Stimulated activated CD8-positive, alpha-beta memory T cell treated with anti-CD3 and anti-CD28 coated beads, Interleukin-4, amount 100 ng/mL, for 48 hours (primary cell): ENCODE data around the gene THBS2.

ENCODE experiments used
- DNase-seq: peaks from one replicate; pipeline ENCODE4 v3.0.0-alpha.2; 2020

Gene THBS2

GRCh38 chr6:169177516-169178166 is 76.0 kb downstream of the THBS2 start:
- DNase-seq: no peak

- DNase-seq: no peak
These were observed 77.2 kb downstream of the THBS2 start for GRCh38 chr6:169176361-169176991.

- DNase-seq: no peak
These were observed 78.2 kb downstream of the THBS2 start for GRCh38 chr6:169175360-169175887.

- DNase-seq: no peak
These were observed 78.9 kb downstream of the THBS2 start for GRCh38 chr6:169174516-169175359.

GRCh38 chr6:169173532-169174268 is 79.9 kb downstream of the THBS2 start:
- DNase-seq: no peak

GRCh38 chr6:169172946-169173345 is 80.7 kb downstream of the THBS2 start:
- no peak for DNase-seq

- DNase-seq: no peak
These were observed 81.2 kb downstream of the THBS2 start for GRCh38 chr6:169172456-169172855.

- no peak for DNase-seq
These were observed 81.7 kb downstream of the THBS2 start for GRCh38 chr6:169171951-169172350.

- DNase-seq: no peak
These were observed 82.6 kb downstream of the THBS2 start for GRCh38 chr6:169171016-169171415.

- no peak for DNase-seq
These were observed 83.1 kb downstream of the THBS2 start for GRCh38 chr6:169170583-169170955.

- no peak for DNase-seq
These were observed 83.6 kb downstream of the THBS2 start for GRCh38 chr6:169169941-169170582.

GRCh38 chr6:169169375-169169774 is 84.3 kb downstream of the THBS2 start:
- no peak for DNase-seq

- no peak for DNase-seq
These were observed 84.9 kb downstream of the THBS2 start for GRCh38 chr6:169168706-169169105.

GRCh38 chr6:169168302-169168630 is 85.4 kb downstream of the THBS2 start:
- DNase-seq: no peak

- DNase-seq: no peak
These were observed 85.9 kb downstream of the THBS2 start for GRCh38 chr6:169167581-169168301.

- DNase-seq: no peak
These were observed 86.6 kb downstream of the THBS2 start for GRCh38 chr6:169166896-169167580.
